ENCODE data around the gene ECT2L.

ECT2L gene

GRCh38 chr6:138944412-138944811, 148.5 kb downstream of the ECT2L start:
- DNase-seq, result no peak

- no peak for DNase-seq
Observed at GRCh38 chr6:138945354-138945753, 149.5 kb downstream of the ECT2L start.

GRCh38 chr6:138948004-138948403, 152.1 kb downstream of the ECT2L start:
- DNase-seq, result no peak

GRCh38 chr6:138948546-138949179, 152.8 kb downstream of the ECT2L start:
- DNase-seq, result no peak

- DNase-seq, result no peak
Observed at GRCh38 chr6:138953451-138953850, 157.6 kb downstream of the ECT2L start.

Data from activated effector memory CD4-positive, alpha-beta T cell treated with Interleukin-2 at 50 U/mL for 16 hours (primary cell).